Mammary epithelial cell (primary cell): ENCODE results near the gene B3GALT6.

Experiments used
- CTCF ChIP-seq, 2 donors: IDR thresholded peaks in 1 of 2; conservative IDR thresholded peaks in 1 of 2; 2 replicates each; pipeline ENCODE4 v1.5.1; 2011 to 2012; ENCODE audit warnings: inconsistent platforms in 2 of 2, low read length in 2 of 2, mild to moderate bottlenecking in 2 of 2, control low read depth in 1 of 2, low read depth in 1 of 2; ENCODE audit not compliant: insufficient read depth in 1 of 2; ENCODE audit errors: extremely low read depth in 1 of 2
- EZH2 ChIP-seq: IDR thresholded peaks from 2 replicates; pipeline ENCODE4 v1.6.1; 2012; ENCODE audit warnings: low read length, inconsistent platforms, borderline replicate concordance

GRCh38 chr1:1206376-1206965 lies 25.6 kb upstream of the B3GALT6 start, which contains the start of gene TNFRSF18:
- TF ChIP-seq EZH2 (no peak), CTCF (conservative IDR thresholded peaks at IDR 0.05 in 1 of 2, IDR thresholded peaks at IDR 0.05 in 1 of 2; ENCODE audit: extremely low read depth in 1 of 2, insufficient read depth in 1 of 2, low read depth in 1 of 2, low read length in 2 of 2) (no peak)
